Coronary artery (tissue), 2 donors: ENCODE data around the gene COX6B2.
"Not testable (repeated sequence)": the region's sequence is repeated elsewhere in the genome, so short reads cannot be mapped to it uniquely, and the experiment has no call there.

Experiments
- DNase-seq: peaks from one replicate; pipeline ENCODE4 v3.0.0-alpha.2; 2017; ENCODE audit warnings: low spot score
- H3K27ac ChIP-seq, 2 donors: fragments of 200-600 bp; sonication (generic); one replicate each; pipeline ENCODE4 v1.5.1; 2016 to 2019
- H3K4me3 ChIP-seq: fragments of 200-600 bp; sonication (generic); 2 replicates; pipeline ENCODE4 v1.5.1; 2016; ENCODE audit warnings: mild to moderate bottlenecking, moderate library complexity
- CTCF ChIP-seq: fragments of 200-600 bp; sonication (generic); IDR thresholded peaks from one replicate; pipeline ENCODE4 v1.5.1; 2019; ENCODE audit warnings: antibody characterized with exemption

Gene COX6B2

GRCh38 chr19:55354698-55355212, at the start of gene COX6B2:
Gene COX6B2, minus strand, starts transcription at chr19:55354719. Its CDS starts 198 bp downstream, at chr19:55354521.
- TF ChIP-seq CTCF = no peak
- H3K27ac ChIP-seq = no peak within 1 kb of the TSS
- peak within 1 kb of the TSS; percentile 70 for H3K4me3 ChIP-seq
- DNase-seq = no peak

GRCh38 chr19:55402509-55402908, 48.0 kb upstream of the COX6B2 start:
- no peak for DNase-seq
- TF ChIP-seq CTCF = no peak
- Histone ChIP-seq H3K4me3 (no peak overlapping the region), H3K27ac (no peak overlapping the region)

- not testable (repeated sequence) for DNase-seq, H3K27ac ChIP-seq, H3K4me3 ChIP-seq
These were observed 46.9 kb upstream of the COX6B2 start for GRCh38 chr19:55401390-55401789.

GRCh38 chr19:55400281-55401087, 46.0 kb upstream of the COX6B2 start:
- H3K4me3 ChIP-seq = no peak overlapping the region
- no peak overlapping the region for H3K27ac ChIP-seq
- no peak for TF ChIP-seq CTCF
- DNase-seq = no peak

GRCh38 chr19:55398200-55398925, 43.8 kb upstream of the COX6B2 start:
- DNase-seq = no peak
- no peak overlapping the region for H3K4me3 ChIP-seq
- TF ChIP-seq CTCF = no peak
- no peak overlapping the region for H3K27ac ChIP-seq

GRCh38 chr19:55392820-55393761, 38.6 kb upstream of the COX6B2 start:
- Histone ChIP-seq H3K27ac (no peak overlapping the region), H3K4me3 (no peak overlapping the region)
- no peak for DNase-seq
- no peak for TF ChIP-seq CTCF
